CD8-positive, alpha-beta memory T cell (primary cell): ENCODE data around the gene COMMD7. TPM values are rescaled to one million over a fixed set of nuclear protein-coding genes. Genes with fewer than 3 reads are reported as not detected.
"Not testable (repeated sequence)": the region's sequence is repeated elsewhere in the genome, so short reads cannot be mapped to it uniquely, and the experiment has no call there.

ENCODE experiments used
- CTCF ChIA-PET: fragments of 350-600 bp; sonication (Branson Sonifier 250); formaldehyde crosslinking; loops from one replicate; lab custom pipeline; 2021; ENCODE audit warnings: antibody characterized with exemption; lab: Charles Lee
- POLR2A ChIA-PET: fragments of 350-600 bp; sonication (Branson Sonifier 250); formaldehyde crosslinking; loops from one replicate; lab custom pipeline; 2021; ENCODE audit warnings: antibody characterized with exemption; lab: Charles Lee
- DNase-seq, 5 donors: peaks; one replicate each; pipeline versions ENCODE4 v3.0.0 to v3.0.0-alpha.2; 2020 to 2022; ENCODE audit warnings: mixed read lengths in 1 of 5
- H3K27ac ChIP-seq: one replicate; pipeline ENCODE4 v1.7.0; 2013; ENCODE audit warnings: low read depth, mild to moderate bottlenecking, low read length, moderate library complexity
- H3K27me3 ChIP-seq: 2 replicates; pipeline ENCODE4 v1.7.0; 2013; ENCODE audit warnings: low read length, mild to moderate bottlenecking; ENCODE audit not compliant: insufficient read depth, poor library complexity, severe bottlenecking
- H3K36me3 ChIP-seq: 2 replicates; pipeline ENCODE4 v1.7.0; 2013; ENCODE audit warnings: mild to moderate bottlenecking, low read length, moderate library complexity; ENCODE audit not compliant: insufficient read depth
- H3K4me1 ChIP-seq: 2 replicates; pipeline ENCODE4 v1.7.0; 2013; ENCODE audit warnings: mild to moderate bottlenecking, low read length, moderate library complexity; ENCODE audit not compliant: insufficient read depth
- H3K4me3 ChIP-seq: 2 replicates; pipeline ENCODE4 v1.7.0; 2013; ENCODE audit warnings: mild to moderate bottlenecking, low read length
- H3K9me3 ChIP-seq: 2 replicates; pipeline ENCODE4 v1.7.0; 2013; ENCODE audit warnings: mild to moderate bottlenecking, low read length
- H3K27ac Mint-ChIP-seq, 8 donors: one replicate each; pipeline ENCODE4 v1.8.0; 2020 to 2021; ENCODE audit warnings: mixed read lengths in 8 of 8, mild to moderate bottlenecking in 6 of 8, inconsistent platforms in 3 of 8, moderate library complexity in 3 of 8
- H3K27me3 Mint-ChIP-seq, 2 donors: one replicate each; pipeline ENCODE4 v1.8.0; 2020 to 2021; ENCODE audit warnings: mixed read lengths in 2 of 2, mild to moderate bottlenecking in 1 of 2, moderate library complexity in 1 of 2
- H3K36me3 Mint-ChIP-seq, 3 donors: one replicate each; pipeline ENCODE4 v1.8.0; 2020 to 2021; ENCODE audit warnings: mixed read lengths in 3 of 3, inconsistent platforms in 1 of 3, mild to moderate bottlenecking in 1 of 3
- H3K4me1 Mint-ChIP-seq, 3 donors: one replicate each; pipeline ENCODE4 v1.8.0; 2020 to 2021; ENCODE audit warnings: mixed read lengths in 3 of 3, inconsistent platforms in 1 of 3, mild to moderate bottlenecking in 1 of 3
- H3K4me3 Mint-ChIP-seq, 7 donors: one replicate each; pipeline ENCODE4 v1.8.0; 2020 to 2021; ENCODE audit warnings: mixed read lengths in 7 of 7, mild to moderate bottlenecking in 6 of 7, moderate library complexity in 4 of 7, inconsistent platforms in 2 of 7
- H3K9me3 Mint-ChIP-seq, 5 donors: one replicate each; pipeline ENCODE4 v1.8.0; 2020 to 2022; ENCODE audit warnings: mixed read lengths in 5 of 5, mild to moderate bottlenecking in 3 of 5, moderate library complexity in 2 of 5, inconsistent platforms in 1 of 5
- polyA plus RNA-seq: library from polyadenylated mRNA; unstranded; fragments of 300-500 nt; fragmentation: Illumina TruSeq; gene quantifications from one replicate; pipeline ENCODE4 v1.2.3, GENCODE V29; 2021
- total RNA-seq, 2 experiments: library from RNA; stranded (reverse); gene quantifications; one replicate each; pipeline ENCODE4 v1.2.3, GENCODE V29; 2021

The COMMD7 gene
- total and polyA plus RNA-seq, 3 experiments from 2014 or later, result 33.8 to 105 (median 35.6) TPM

DNA sequence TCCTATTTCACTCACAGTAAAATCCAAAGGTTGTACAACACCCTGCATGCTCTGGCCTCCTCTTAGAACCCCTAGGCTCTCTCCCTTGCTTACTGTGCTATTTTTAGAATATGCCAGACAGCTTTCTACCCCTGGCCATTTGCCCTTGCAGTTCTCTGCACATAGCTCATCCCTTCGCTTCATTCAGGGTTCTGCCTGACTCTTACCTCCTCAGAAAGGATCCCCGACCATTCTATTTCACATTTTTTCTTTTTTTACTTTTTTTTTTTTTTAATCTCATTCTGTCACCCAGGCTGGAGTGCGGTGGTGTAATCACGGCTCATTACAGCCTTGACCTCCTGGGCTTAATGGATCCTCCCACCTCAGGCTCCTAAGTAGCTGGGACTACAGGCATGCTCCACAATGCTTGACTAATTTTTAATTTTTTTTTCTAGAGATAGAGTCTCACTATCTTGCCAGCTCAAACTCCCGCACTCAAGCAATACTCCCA, 33.6 kb downstream of the COMMD7 start:
- no peaks in the 10 kb centered on the region for H3K27me3 ChIP-seq
- no peaks in the 10 kb centered on the region for H3K9me3 Mint-ChIP-seq
- no peak overlapping the region for H3K4me3 Mint-ChIP-seq
- ChIA-PET POLR2A (no interaction called here), CTCF (interaction anchor here (1.1 kb wide), 1 partner anchor 10 kb away, joined by 3 read pairs; no protein-coding TSS in a partner anchor)
- peaks cover 4% of the 10 kb centered on the region for H3K36me3 ChIP-seq
- H3K4me1 Mint-ChIP-seq, result peaks cover 0 to 4% (median 2%) of the 10 kb centered on the region in 3 donors
- H3K4me1 ChIP-seq, result no peaks in the 10 kb centered on the region
- H3K9me3 ChIP-seq, result no peaks in the 10 kb centered on the region
- no peak overlapping the region for H3K27ac ChIP-seq
- no peaks in the 10 kb centered on the region for H3K27me3 Mint-ChIP-seq
- peak overlapping the region in 3 of 8 donors; percentile 47 to 85 (median 52) for H3K27ac Mint-ChIP-seq
- DNase-seq, result no peak
- H3K36me3 Mint-ChIP-seq, result peaks cover 0 to 44% (median 4%) of the 10 kb centered on the region in 3 donors
- no peak overlapping the region for H3K4me3 ChIP-seq

DNA sequence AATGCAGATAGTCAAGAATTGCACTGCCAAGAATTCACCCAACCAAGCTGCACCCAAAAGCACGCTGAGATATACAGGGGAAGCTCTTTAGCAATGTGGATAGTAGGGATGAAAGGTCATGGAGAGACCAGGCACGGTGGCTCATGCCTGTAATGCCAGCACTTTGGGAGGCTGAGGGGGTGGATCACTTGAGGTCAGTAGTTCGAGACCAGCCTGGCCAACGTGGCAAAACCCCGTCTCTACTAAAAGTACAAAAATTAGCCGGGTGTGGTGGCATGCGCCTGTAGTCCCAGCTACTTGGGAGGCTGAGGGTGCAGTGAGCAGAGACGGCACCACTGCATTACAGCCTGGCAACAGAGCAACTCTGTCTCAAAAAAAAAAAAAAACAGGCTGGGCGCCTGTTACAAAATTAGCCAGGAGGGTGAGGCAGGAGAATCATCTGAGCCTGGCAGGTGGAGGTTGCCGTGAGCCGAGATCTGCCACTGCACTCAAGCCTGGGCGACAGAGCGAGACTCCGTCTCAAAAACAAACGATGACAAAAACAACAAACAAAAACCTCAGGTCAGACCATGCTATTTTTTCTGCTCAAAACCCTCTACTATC, 34.1 kb downstream of the COMMD7 start:
- H3K4me1 ChIP-seq, H3K36me3 ChIP-seq, CTCF ChIA-PET, H3K4me3 Mint-ChIP-seq, H3K27me3 Mint-ChIP-seq, H3K27ac ChIP-seq, H3K27me3 ChIP-seq, H3K4me1 Mint-ChIP-seq, POLR2A ChIA-PET, DNase-seq, H3K9me3 ChIP-seq, H3K4me3 ChIP-seq, H3K9me3 Mint-ChIP-seq: not testable (repeated sequence)
- peaks cover 0 to 46% (median 8%) of the 10 kb centered on the region in 3 donors for H3K36me3 Mint-ChIP-seq
- peak overlapping the region in 2 of 8 donors; percentile 47 to 85 for H3K27ac Mint-ChIP-seq

DNA sequence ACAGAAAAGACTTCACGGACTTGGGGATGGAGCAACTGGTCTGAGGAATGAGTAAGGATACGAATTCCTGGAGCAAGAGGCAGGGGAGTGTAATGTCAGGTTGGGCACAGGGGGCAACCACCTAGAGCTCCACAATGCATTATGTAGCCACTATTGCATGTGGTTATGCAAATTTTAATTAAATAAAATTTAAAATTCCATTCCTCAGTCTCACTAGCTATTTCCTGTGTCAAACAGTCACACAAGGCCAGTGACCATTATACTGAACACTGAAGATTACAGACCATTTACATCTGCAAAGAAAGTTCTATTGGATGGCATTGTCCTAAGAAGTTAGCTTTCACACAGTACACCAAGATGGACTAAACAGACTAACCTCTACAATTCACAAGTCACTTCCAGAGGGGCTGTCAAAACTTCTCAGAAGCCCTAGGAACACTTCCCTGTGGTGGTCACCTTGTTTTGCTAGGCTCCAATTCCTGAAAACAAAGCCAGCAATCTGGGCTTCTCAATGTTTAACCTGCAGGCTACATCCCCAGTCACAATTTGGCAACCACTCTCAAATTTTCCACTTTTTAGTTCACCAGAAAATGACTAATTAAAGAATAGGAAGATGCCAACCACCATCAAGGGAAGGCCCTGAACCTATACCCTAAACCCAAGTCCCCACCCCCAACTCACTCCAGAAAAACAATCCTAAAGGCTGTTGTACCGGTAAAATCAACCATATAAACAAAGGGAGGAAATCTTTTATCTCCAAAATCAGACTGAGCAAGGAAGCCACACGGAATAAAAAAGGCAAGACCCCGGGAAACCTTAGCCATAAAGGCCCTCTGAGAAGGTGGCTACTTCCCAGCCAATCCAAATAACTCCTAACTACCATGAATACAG, 35.3 kb downstream of the COMMD7 start:
- Mint-ChIP-seq H3K9me3 (no peaks in the 10 kb centered on the region), H3K4me3 (no peak overlapping the region), H3K27me3 (no peaks in the 10 kb centered on the region), H3K27ac (peak overlapping the region in 5 of 8 donors; percentile 2 to 91 (median 66)), H3K36me3 (peaks cover 3 to 46% (median 11%) of the 10 kb centered on the region in 3 donors), H3K4me1 (peaks cover 0 to 4% (median 2%) of the 10 kb centered on the region in 3 donors)
- no peaks in the 10 kb centered on the region for H3K4me1 ChIP-seq
- POLR2A ChIA-PET, result no interaction called here
- no peak overlapping the region for H3K27ac ChIP-seq
- no peaks in the 10 kb centered on the region for H3K9me3 ChIP-seq
- no peaks in the 10 kb centered on the region for H3K27me3 ChIP-seq
- DNase-seq, result no peak
- CTCF ChIA-PET, result no interaction called here
- H3K4me3 ChIP-seq, result no peak overlapping the region
- H3K36me3 ChIP-seq, result peaks cover 11% of the 10 kb centered on the region

GRCh38 chr20:32706486-32706885, 36.8 kb downstream of the COMMD7 start:
- Histone ChIP-seq H3K9me3 (no peaks in the 10 kb centered on the region), H3K4me3 (no peak overlapping the region), H3K4me1 (no peaks in the 10 kb centered on the region), H3K36me3 (peaks cover 11% of the 10 kb centered on the region), H3K27me3 (no peaks in the 10 kb centered on the region), H3K27ac (no peak overlapping the region)
- Mint-ChIP-seq H3K9me3 (no peaks in the 10 kb centered on the region), H3K4me3 (no peak overlapping the region), H3K4me1 (peaks cover 0 to 4% (median 2%) of the 10 kb centered on the region in 3 donors), H3K36me3 (peaks cover 3 to 54% (median 14%) of the 10 kb centered on the region in 3 donors), H3K27ac (no peak overlapping the region), H3K27me3 (no peaks in the 10 kb centered on the region)
- CTCF ChIA-PET, result no interaction called here
- DNase-seq, result no peak
- POLR2A ChIA-PET, result no interaction called here

DNA sequence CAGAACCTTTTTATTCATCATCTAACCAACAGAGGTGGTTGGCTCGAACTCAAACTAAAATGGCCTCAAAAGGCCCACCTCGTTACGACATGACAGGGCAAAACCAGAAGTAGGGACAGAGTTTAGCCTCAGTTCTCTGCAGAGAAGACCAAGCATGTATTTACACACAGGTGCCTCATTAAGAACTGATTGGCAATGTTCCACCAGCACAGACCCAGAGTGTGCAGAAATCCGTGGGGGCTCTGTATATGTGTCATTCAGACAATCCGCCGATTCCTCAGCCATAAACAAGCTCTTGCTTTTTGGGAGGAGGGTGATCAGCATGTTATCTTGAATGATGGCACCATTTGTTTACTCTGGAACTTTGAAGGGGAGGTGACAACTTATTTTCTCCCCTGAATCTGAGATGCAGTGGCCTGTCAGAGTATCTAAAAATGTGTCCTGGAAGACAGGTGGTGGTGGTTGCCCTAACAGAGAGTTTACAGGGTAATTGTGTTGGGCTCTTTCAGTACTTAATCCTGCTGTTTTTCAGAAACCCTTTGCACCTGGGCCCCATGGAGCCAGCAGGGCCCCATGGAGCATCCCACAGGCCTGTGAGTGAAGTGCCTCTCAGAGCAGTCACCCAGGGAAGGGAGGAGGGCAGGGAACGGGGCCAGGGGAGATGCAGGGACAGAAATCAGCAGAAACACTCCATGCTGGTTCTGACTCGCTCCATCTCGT, 40.4 kb downstream of the COMMD7 start:
- CTCF ChIA-PET, result interaction anchor here (1.5 kb wide), 1 partner anchor 75 kb away, joined by 4 read pairs; no protein-coding TSS in a partner anchor

DNA sequence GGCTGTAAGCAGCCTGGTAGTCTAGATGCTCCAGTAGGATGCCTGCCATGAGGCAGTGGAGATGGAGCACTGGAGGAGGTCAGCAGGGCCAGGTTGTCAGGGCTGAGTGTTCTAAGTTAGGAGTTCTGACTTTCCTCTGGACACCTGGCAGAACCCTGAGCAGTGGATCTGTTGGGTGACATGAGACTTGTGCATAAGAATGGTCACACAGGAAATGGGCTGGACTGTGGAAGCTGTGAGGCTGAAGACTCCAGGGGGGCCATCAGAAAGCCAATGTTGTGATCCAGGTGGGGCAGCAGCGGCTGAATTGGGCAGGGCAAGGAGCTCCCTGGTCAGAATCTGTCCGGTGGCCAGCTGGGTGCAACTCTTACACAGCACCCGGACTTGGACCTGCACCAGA, 45.7 kb downstream of the COMMD7 start:
- Histone ChIP-seq H3K27me3 (no peaks in the 10 kb centered on the region), H3K4me3 (no peak overlapping the region), H3K36me3 (no peaks in the 10 kb centered on the region), H3K27ac (no peak overlapping the region), H3K4me1 (no peaks in the 10 kb centered on the region), H3K9me3 (no peaks in the 10 kb centered on the region)
- no peaks in the 10 kb centered on the region for H3K4me1 Mint-ChIP-seq
- POLR2A ChIA-PET, result no interaction called here
- peaks cover 0 to 38% (median 4%) of the 10 kb centered on the region in 3 donors for H3K36me3 Mint-ChIP-seq
- DNase-seq, result no peak
- H3K9me3 Mint-ChIP-seq, result no peaks in the 10 kb centered on the region
- peak overlapping the region in 2 of 8 donors; percentile 21 to 78 for H3K27ac Mint-ChIP-seq
- H3K27me3 Mint-ChIP-seq, result no peaks in the 10 kb centered on the region
- no peak overlapping the region for H3K4me3 Mint-ChIP-seq
- CTCF ChIA-PET, result no interaction called here

More for the DNA sequence above, 40.4 kb downstream of the COMMD7 start:
- POLR2A ChIA-PET, result no interaction called here
- H3K36me3 ChIP-seq, result peaks cover 11% of the 10 kb centered on the region
- no peaks in the 10 kb centered on the region for H3K27me3 ChIP-seq
- no peaks in the 10 kb centered on the region for H3K9me3 Mint-ChIP-seq
- H3K4me3 Mint-ChIP-seq, result no peak overlapping the region
- H3K4me1 ChIP-seq, result no peaks in the 10 kb centered on the region
- H3K27ac ChIP-seq, result no peak overlapping the region
- H3K4me1 Mint-ChIP-seq, result no peaks in the 10 kb centered on the region
- no peak for DNase-seq
- peak overlapping the region in 2 of 8 donors; percentile 17 to 50 for H3K27ac Mint-ChIP-seq
- H3K36me3 Mint-ChIP-seq, result peaks cover 3 to 65% (median 15%) of the 10 kb centered on the region in 3 donors
- no peaks in the 10 kb centered on the region for H3K9me3 ChIP-seq
- no peaks in the 10 kb centered on the region for H3K27me3 Mint-ChIP-seq
- H3K4me3 ChIP-seq, result no peak overlapping the region

GRCh38 chr20:32695089-32695488, 48.2 kb downstream of the COMMD7 start:
- Mint-ChIP-seq H3K36me3 (peaks cover 0 to 27% (median 4%) of the 10 kb centered on the region in 3 donors), H3K4me3 (no peak overlapping the region), H3K4me1 (no peaks in the 10 kb centered on the region), H3K9me3 (no peaks in the 10 kb centered on the region), H3K27me3 (no peaks in the 10 kb centered on the region), H3K27ac (peak overlapping the region in 5 of 8 donors; percentile 0 to 76 (median 28))
- no peaks in the 10 kb centered on the region for H3K9me3 ChIP-seq
- no peak overlapping the region for H3K4me3 ChIP-seq
- H3K4me1 ChIP-seq, result no peaks in the 10 kb centered on the region
- CTCF ChIA-PET, result no interaction called here
- H3K27ac ChIP-seq, result no peak overlapping the region
- no peaks in the 10 kb centered on the region for H3K27me3 ChIP-seq
- POLR2A ChIA-PET, result no interaction called here
- no peak for DNase-seq
- no peaks in the 10 kb centered on the region for H3K36me3 ChIP-seq
